ENCODE results near the gene TRIM54.

- TF ChIP-seq CEBPB (IDR thresholded peaks at IDR 0.05; ENCODE audit: low read depth, low read length) (no peak), CTCF (conservative IDR thresholded peaks at IDR 0.05; ENCODE audit: low read depth, low read length) (no peak), MAZ (IDR thresholded peaks at IDR 0.05; ENCODE audit: borderline replicate concordance, low read depth, low read length) (no peak), POLR2A (IDR thresholded peaks at IDR 0.05; ENCODE audit: low read depth, low read length) (no peak), BHLHE40 (IDR thresholded peaks at IDR 0.05; ENCODE audit: low read depth, low read length) (no peak), MAFK (IDR thresholded peaks at IDR 0.05; ENCODE audit: low read depth, low read length) (no peak), RAD21 (IDR thresholded peaks at IDR 0.05; ENCODE audit: low read length) (no peak), CHD1 (IDR thresholded peaks at IDR 0.05; ENCODE audit: low read depth, low read length) (no peak), RFX5 (IDR thresholded peaks at IDR 0.05; ENCODE audit: low read depth, low read length) (no peak), RCOR1 (IDR thresholded peaks at IDR 0.05; ENCODE audit: insufficient replicate concordance, low read length) (no peak), SMC3 (IDR thresholded peaks at IDR 0.05; ENCODE audit: low read depth, low read length) (no peak), FOS (IDR thresholded peaks at IDR 0.05; ENCODE audit: low read depth, low read length) (no peak), NFE2L2 (IDR thresholded peaks at IDR 0.05; ENCODE audit: low read depth, low read length) (no peak)
- TF ChIP-seq, protein P1, sequence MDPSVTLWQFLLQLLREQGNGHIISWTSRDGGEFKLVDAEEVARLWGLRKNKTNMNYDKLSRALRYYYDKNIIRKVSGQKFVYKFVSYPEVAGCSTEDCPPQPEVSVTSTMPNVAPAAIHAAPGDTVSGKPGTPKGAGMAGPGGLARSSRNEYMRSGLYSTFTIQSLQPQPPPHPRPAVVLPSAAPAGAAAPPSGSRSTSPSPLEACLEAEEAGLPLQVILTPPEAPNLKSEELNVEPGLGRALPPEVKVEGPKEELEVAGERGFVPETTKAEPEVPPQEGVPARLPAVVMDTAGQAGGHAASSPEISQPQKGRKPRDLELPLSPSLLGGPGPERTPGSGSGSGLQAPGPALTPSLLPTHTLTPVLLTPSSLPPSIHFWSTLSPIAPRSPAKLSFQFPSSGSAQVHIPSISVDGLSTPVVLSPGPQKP (IDR thresholded peaks at IDR 0.05; ENCODE audit: borderline replicate concordance, low read depth, low read length): no peak
Observed at GRCh38 chr2:27298391-27299080, 16.3 kb downstream of the TRIM54 start.

Data from IMR-90 (cell line).